HG02798 (cell line): Measurements from ENCODE around the gene OGFR.

ENCODE experiments used
- ATAC-seq: cut with Tn5 transposase; IDR thresholded peaks from one replicate; pipeline ENCODE4 v1.9.1; 2021; ENCODE audit warnings: mild to moderate bottlenecking; ENCODE audit not compliant: unreplicated experiment, poor library complexity

OGFR gene

DNA sequence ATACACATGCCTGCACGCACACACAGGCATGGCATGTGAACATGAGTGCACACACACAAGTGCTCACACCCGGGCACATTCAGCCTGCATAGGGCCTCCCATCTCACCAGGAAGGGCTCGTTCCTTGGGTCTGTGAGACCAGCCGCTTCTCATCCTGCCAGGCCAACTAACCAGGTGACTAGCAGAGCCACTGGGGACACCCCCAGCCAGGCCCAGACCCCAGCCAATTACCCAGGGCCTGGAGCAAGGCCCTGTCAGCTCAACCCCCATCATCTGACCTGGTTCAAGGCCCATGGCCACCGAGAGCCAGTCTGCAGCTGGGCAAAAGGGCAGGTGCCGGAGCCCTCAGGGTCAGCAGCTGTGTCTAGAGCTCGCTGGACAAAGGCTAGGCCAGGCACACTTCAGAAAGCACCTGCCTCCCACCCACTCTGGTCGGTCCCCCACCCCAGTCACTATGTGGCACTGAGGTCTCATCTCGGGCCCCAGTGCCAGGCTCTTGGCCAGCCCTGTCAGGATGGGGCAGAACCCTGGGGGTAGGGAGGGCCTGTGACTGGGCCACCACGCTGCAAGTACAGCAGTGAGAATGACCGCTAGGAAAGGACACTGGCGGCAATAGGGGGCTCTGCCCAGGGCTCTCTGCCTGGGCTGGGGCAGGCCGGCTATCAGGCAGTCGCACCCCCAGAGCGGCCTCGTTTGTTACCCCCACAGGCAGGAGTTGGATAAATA lies 35.1 kb upstream of the OGFR start:
- ATAC-seq, result no peak

DNA sequence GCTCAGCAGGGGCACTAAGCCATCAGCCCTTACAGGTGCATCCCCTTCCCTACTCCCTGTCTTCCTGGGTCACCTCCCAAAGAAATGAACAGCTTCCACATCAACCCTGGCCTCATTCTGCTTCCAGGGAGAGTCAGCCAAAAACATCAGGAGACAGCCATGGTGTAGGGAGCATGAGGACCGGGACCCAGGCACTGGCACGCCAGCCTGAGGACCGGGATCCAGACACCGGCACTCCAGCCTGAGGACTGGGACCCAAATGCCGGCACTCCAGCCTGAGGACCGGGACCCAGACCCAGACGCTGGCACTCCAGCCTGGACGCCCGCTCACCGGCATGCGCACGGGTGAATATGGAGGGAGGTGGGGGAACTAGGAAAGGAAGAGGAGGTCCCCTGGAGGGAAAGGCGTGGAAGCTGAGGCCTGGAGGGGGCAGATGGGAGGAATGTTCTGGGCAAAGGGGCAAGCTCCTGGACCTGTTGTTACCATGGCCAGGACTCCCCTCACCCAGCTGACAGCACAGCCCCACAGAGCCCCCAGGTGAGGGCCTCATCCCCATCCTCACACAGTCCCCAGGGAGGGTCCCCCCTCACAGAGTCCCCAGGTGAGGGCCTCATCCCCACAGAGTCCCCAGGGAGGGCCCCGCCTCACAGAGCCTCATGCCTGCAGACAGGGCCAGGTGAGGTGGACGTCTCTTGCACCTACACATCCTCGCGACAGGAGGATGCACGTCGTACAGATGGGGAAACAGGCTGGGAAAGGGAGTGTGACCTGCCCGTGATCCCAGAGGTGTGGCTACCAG lies 34.3 kb upstream of the OGFR start:
- ATAC-seq, result no peak

DNA sequence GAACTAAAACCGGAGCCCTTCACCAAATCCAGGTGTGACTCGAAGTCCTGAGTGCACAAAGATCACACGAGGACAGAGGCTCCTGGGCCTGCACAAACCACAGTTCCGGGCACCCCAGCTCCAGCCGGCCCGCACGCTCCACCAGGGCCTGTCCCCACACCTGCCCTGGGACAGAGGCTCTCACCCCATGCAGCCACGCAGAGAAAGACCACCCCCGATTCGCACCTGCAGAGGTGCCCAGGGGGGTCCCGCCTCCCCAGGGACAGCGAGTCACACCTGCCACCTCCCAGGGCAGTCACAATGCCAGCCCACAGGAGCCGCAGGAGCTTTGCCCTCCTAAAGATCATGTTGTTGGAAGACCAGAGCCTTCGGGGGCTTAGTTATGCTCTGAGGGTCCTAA lies 33.7 kb upstream of the OGFR start:
- ATAC-seq, result no peak

DNA sequence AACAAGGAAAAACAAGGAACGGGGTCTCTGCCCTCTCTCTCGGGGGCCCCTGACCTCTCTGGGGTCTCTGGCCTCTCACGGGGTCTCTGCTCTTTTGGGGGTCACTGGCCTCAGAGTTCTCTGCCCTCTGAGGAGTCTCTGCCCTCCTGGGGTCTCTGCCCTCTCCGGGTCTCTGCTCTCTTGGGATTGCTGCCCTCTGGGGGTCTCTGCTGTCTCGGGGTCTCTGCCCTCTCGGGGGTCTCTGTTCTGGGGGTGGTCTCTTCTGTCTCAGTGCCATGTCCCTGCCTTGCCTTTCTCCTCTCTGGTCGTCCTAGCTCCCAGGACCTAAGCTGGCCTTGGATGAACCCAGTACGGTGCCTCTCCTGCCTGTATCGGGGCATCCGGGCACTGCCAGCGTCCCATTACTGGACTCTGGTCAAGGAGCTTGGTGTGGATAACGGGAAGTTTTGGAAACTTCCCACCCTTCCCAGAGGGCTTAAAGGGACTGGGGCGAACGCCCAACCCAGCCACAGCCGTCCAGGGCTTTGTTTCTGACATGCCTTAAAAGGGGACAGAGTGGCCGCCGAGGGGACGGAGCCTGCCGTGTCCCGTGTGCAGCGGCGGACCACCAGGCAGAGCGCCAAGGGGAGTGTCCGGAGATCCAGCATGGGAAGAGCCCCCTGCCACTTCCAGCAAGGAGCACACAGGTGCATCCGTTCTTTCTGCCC lies 33.1 kb upstream of the OGFR start:
- ATAC-seq, result no peak

DNA sequence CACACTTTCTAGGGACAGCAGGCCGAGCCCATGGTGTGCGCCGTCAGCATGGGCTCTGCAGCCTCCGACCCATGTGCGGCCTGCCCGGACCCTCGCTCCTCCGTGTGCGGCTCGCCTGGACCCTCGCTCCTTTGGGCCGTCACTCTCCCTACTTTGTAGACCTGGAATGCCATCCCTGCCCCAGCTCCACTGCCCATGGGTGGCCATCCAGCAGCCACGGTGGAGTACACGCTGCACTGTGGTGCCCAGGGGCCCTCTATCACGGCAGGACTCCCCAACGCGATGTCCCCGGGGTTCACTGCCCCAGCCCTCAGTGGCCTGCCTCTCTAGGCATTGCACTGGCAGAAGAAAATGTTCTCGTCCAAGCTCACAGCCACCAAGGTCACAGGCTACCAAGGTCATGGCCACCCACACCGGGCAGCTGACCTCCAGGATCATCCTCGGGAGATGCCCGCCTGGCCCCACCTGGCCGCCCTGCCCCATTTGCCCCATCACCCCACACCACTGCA lies 32.5 kb upstream of the OGFR start:
- ATAC-seq, result no peak

DNA sequence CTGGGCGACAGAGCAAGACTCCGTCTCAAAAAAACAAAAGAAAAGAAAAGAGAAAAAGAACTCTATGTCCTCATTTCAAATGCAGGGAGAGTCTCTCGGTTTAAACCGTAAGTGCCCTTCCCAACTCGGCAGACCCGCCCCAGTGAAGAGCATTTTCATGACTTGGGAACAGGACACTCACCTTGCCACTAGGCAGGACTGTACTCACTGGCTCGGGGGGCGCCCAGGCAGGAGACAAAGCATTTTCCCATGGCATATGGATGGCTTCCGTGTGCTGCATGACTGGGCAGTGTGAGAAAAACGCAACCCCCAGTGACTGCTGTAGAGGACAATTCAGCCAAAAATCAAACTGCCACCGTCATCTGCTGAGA lies 32.0 kb upstream of the OGFR start:
- no peak for ATAC-seq

DNA sequence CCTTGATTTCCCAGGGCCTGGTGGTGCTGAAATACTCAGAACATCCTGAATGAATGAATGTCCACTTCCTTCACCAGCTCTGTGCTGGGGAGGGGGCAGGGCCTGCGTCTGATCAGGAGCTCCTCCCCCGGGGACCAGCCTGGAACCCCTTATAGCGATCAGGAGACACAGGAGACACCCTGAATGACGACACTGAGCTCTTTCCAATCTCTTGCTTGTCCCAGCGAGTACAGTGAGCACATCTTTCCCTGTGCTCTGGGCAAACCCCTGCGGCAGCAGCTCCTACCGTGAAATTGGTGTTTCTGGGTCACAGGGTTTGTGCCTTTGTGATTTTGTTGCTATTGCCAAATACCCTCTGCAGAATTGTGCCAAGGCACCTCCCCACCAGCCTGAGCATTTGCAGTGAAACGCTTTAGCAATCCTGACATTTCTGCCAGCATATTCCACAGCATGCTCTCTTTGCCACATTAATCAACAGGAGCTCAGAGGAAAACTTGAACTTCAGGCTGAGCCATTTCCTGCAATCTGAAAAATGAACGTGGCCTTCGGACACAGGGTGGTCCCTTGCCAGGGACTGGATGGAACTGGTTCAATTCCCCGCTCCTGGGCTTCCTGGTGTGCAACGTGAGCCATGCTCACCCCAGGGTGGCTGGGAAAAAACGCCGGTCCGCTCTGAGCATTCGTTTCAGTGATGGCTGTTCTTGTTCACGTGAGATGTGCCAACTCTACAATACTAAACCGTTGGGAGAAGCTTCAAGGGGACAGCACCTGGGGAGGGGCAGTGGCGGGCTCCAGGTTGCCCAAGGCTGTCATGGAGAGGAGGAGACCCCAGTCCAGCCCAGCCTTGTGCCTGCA lies 31.4 kb upstream of the OGFR start:
- no peak for ATAC-seq

DNA sequence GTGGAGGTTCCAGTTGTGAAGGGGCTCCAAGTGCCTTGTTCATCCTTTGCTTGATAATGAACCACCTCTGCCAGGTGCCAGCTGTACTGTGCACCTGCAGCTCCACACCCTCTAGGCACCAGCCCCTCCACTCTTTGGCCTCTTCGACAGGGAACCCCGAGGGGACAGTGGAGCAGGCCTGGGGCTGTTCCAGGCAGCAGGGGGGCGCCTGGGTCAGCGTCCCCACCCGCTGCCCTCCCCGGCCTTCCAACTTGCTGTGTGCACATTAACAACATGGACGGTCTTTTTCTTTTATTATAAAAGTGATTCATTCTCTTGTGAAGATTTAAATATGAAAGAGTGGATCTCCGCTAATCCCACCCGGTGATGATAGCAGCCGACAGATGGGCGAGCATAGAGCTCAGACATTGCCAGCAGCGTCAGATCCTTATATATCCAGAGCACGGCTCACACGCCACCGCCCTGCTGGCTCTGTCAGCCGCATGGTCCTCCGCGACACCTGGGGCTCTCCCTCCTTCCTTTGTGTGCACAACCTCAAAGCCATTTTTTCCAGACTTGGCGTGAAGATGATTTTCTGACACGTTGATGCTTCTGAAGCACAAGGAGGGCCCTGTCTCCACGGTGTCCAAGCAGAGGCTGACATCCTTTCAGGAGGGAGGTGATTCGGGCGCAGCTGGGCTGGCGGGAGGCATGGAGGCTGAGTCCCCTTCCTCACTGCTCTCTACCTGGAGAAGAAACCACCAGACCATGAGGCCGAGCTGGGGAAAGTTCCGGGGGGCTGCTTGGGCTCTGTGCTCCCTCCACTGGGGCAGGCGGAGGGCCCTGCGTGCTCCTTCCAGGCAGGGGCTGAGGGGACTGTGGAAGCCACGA lies 30.6 kb upstream of the OGFR start:
- no peak for ATAC-seq

DNA sequence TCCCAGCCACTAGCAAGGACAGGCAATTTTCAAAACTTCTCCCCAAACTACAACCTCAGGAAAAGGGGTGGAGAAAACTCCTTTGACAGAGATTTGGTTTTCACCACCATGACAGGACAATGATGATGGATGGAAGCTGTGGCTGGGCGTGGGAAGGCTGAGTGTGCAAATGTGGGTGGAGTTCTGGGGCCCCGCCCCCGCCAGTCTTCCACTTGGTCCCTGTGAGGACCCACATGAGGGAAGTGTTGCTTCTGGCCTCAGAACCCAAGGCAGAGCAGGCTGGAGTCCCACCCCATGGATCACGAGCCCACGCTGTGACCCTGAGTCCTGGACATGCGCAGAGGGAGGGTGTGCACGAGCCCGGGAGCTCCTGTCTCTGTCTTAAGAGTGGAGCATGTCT lies 29.9 kb upstream of the OGFR start:
- no peak for ATAC-seq

DNA sequence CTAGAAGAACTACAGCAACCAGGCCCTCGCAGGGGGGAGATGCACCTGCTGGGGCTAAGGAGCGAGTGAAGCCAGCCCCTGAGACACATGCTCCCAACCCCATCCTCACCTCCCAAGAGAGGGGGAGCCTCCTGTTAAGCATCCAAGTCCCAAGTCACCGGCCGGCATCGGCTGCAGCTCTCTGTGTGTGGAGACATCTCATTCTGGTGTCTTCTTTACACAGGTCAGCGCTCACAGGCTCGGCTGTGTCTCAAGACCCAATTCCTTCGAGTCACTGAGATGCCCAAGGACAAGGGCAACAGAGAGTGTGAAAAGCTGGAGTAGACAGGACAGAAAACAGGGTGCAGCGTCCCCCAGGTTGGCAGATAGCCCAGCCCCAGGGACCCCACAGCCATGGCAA lies 29.4 kb upstream of the OGFR start:
- no peak for ATAC-seq

DNA sequence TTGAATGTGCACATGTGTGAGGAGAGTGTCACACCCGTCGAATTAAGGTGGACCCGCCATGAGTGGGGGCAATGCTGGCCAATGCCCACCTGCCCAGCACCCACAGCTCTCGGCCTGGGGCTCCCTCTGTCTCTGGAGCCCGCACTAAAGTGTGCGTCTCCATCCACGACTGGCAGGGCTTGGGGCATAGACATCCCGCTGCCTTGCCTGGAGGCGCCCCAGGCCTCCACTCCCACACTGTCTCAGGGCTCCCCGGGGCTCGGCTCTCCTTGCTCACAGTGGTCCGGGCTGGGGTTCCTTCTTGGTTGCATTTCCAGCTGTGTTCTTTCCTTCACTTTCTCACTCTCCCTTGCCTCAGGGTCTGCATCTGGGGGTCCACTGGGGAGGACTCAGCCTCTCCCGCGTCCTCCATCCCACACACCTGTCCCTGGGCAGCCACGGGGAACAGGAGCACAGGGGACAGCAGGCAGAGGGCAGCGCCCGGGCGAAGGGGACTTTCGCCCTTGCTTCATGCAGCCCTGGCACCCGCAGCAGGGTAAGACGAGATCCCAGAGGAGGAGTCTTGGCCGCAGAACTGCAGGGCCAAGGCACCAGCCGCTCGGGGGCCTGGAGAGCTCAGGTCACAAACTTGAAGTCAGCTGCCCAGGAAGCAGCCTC lies 28.5 kb upstream of the OGFR start:
- ATAC-seq, result no peak

DNA sequence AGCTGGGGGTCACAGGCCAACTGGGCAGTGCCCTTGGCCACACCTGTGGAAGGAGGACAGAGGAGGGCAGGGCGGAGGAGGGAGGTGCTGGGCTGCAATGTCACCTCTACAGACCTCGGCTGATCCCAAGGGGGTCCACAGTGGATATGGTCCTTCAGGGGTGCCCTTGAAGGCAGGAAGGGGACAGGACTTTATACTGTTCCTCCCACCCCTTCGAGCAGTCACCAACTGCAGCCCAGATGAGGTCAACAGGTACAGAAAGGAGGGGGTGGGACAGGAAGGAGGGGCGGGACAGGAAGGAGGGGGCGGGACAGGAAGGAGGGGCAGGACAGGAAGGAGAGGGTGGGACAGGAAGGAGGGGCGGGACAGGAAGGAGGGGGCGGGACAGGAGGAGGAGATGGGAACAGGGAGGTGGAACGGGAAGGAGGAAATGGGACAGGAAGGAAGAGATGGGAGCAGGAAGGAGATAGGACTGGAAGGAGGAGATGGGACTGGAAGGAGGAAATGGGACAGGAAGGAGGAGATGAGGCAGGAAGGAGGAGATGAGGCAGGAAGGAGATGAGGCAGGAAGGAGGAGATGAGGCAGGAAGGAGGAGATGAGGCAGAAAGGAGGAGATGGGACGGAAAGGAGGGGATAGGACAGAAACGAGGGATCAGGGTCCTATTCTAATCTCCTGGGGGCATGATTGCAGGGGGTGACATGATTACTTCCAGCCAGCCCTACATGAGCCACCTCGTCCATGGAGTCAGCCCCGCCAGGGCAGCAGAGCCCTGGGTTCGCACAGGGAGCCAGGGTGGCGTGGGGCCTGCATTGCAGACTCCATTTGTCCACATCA lies 27.7 kb upstream of the OGFR start:
- no peak for ATAC-seq

DNA sequence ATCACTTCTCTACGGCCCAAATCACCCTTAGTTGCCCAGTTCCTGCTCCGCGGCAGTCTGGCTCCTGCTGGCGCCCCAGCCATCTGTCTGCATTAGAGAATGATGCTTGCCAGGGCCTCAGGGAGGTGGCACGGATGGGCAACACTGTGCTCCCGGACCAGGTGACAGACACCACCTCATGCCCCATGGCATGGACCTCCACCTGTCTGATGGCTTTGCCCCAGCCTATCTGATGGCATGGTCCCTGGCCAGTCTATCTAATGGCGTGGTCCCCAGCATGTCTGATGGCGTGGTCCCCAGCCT lies 27.2 kb upstream of the OGFR start:
- ATAC-seq, result no peak

DNA sequence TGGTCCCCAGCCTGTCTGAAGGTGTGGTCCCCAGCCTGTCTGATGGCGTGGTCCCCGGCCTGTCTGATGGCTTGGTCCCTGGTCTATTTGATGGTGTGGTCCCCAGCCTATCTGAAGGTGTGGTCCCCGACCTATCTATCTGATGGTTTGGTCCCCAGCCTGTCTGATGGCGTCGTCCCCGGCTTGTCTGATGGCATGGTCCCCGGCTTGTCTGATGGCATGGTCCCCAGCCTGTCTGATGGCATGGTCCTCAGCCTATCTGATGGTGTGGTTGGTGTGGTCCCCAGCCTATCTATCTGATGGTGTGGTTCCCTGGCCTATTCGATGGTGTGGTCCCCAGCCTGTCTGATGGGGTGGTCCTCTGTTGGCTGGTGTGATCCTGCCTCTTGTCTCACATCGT lies 26.6 kb upstream of the OGFR start:
- no peak for ATAC-seq

DNA sequence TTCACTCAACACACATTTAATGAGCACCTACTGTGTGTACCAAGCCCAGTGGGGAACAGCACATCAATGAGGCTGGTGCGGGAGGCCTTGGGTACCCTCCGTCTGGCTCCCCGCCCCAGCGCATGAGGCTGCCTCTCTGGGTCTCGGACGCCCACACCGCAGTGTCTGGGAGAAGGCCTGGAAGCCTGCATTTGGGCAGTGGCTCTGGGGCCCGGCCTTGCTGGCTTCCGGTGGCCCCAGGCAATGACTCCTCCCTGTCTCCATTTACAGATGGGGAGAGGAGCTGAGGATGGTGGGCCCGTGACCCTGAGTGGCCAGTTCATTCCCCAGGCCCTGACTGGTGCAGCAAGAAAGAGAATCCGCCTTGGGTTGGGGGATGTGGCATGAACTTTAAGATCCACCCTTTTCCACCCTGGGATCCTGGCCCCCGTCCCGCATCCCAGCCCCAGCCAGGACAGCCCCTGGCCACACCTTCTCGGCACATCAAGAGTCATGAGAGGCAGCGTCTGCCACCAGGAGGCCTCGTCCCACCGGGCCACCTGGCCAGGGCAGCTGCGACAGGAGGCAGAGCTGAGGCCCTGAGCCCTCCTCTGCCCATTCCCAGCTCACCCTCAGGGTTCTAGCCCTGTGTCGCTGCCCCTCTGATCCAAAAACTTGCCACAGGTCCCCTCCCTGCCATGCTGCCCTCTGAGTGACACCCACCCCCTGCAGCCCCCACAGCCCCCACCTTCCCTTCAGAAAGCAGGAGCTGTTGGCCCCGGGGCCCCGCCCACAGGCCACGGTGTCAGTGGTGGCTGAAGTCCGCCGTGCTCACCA lies 25.8 kb upstream of the OGFR start:
- no peak for ATAC-seq

DNA sequence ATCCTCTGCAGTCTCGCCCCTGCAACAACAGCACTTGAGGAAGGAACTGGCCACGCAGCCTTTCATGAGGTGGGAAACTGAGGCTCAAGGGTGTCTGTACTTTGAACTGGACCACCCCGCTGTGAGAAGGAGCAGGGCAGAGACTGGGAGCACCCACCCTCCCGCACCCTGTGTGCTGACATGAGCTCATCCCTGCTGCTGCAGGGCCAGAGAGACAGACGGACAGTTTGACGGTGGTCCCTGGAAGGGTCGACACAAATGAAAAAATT lies 25.3 kb upstream of the OGFR start:
- ATAC-seq, result no peak

DNA sequence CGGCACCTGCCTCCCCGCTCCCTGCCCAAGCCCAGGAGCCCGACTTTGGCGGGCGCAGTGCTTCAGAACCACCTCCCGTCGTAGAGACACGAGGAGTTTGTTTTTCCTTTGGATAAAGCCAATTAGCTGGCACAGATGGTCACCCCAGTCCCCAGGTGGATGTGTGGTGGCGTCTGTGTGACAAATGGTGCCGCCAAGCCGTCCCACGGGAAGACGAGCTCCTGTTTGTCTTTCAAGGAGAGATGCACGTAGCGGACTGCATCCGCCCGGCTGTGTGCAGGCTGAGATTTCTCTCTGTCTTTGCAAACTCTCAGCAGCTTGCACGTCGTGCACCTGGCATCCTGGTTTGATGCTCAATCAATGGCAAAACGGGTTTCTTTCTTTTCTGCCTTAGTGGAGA lies 24.4 kb upstream of the OGFR start:
- no peak for ATAC-seq

DNA sequence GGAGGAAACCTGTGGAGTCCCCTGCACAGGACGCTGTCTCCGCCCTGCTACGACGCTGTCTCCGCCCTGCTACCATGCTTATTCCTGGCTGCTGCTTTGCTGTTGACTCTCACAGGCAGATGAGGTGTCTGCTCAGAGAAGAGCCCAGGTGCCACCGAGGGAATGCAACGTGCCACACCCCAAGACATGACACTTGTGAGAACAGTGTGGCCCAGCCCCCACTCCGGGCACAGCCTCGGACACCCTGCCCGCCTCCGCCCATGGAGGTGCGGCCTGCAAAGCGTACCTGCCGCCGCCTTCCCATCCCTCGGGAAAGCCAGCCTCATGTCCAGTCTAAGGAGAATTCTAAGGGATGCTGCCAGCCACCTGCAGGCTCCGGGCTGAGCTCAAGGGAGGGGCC lies 23.9 kb upstream of the OGFR start:
- no peak for ATAC-seq
